Breast epithelium (tissue), 4 donors: Measurements from ENCODE around the gene USHBP1. TPM values are rescaled to one million over a fixed set of nuclear protein-coding genes. Genes with fewer than 3 reads are reported as not detected.
"Not testable (repeated sequence)": the region's sequence is repeated elsewhere in the genome, so short reads cannot be mapped to it uniquely, and the experiment has no call there.

Experiments
- DNase-seq, 2 donors: peaks; one replicate each; pipeline ENCODE4 v3.0.0-alpha.2; 2019; ENCODE audit warnings: low spot score in 2 of 2
- H3K27ac ChIP-seq, 2 donors: fragments of 200-600 bp; sonication (generic) in 1 of 2; one replicate each; pipeline ENCODE4 v1.5.1; 2016 to 2019; ENCODE audit warnings: mild to moderate bottlenecking in 1 of 2
- H3K27me3 ChIP-seq, 2 donors: fragments of 200-600 bp; sonication (generic) in 1 of 2; one replicate each; pipeline versions ENCODE4 v1.5.1 to v1.6.0; 2017 to 2019; ENCODE audit warnings: control low read depth in 1 of 2, mild to moderate bottlenecking in 1 of 2
- H3K36me3 ChIP-seq: fragments of 200-600 bp; one replicate; pipeline ENCODE4 v1.5.1; 2019
- H3K4me1 ChIP-seq, 2 donors: fragments of 200-600 bp; sonication (generic); one replicate each; pipeline ENCODE4 v1.5.1; 2016 to 2019; ENCODE audit warnings: control low read depth in 1 of 2
- H3K4me3 ChIP-seq, 3 donors: fragments of 200-600 bp; sonication (generic); 1 replicate in 2 of 3; 2 replicates in 1 of 3; pipeline ENCODE4 v1.5.1; 2016 to 2019; ENCODE audit warnings: mild to moderate bottlenecking in 3 of 3, moderate library complexity in 2 of 3
- H3K9me3 ChIP-seq, 2 donors: fragments of 200-600 bp; sonication (generic) in 1 of 2; one replicate each; pipeline ENCODE4 v1.5.1; 2016 to 2019; ENCODE audit warnings: control low read depth in 1 of 2
- POLR2A ChIP-seq: fragments of 450-650 bp; IDR thresholded peaks from one replicate; pipeline ENCODE4 v1.6.1; 2016; ENCODE audit warnings: antibody characterized with exemption, mild to moderate bottlenecking, moderate library complexity
- POLR2AphosphoS5 ChIP-seq, 3 donors: sonication (generic); formaldehyde crosslinking; IDR thresholded peaks; one replicate each; pipeline ENCODE4 v1.6.1; 2017; ENCODE audit warnings: antibody characterized with exemption in 3 of 3
- intact Hi-C: fragments of 100-400 bp; cut with DNase I; formaldehyde crosslinking; loops from one replicate; pipeline ENCODE4 v1.15.1; 2023; ENCODE audit warnings: low total_unique reads
- total RNA-seq, 3 donors: library from RNA; depleted of rRNA; stranded (reverse); fragments of >200 nt; gene quantifications; one replicate each; pipeline ENCODE4 v1.1.0, GENCODE V29; 2016
- TF ChIP-seq, protein P1 (sequence below), 3 donors: fragments of 450-650 bp; IDR thresholded peaks; one replicate each; pipeline ENCODE4 v1.5.1; 2016 to 2017; ENCODE audit warnings: antibody characterized with exemption in 3 of 3, mild to moderate bottlenecking in 3 of 3, moderate library complexity in 3 of 3

USHBP1 gene
- total RNA-seq, 3 donors from 2014 or later = 5.8 to 8.8 (median 7.0) TPM

- Histone ChIP-seq H3K9me3 (peaks cover 0 to 5% of the 10 kb centered on the region in 2 donors), H3K36me3 (no peaks in the 10 kb centered on the region), H3K4me1 (peaks cover 0 to 31% of the 10 kb centered on the region in 2 donors), H3K27me3 (no peaks in the 10 kb centered on the region), H3K4me3 (peak overlapping the region; percentile 70 to 81 (median 81)), H3K27ac (peak overlapping the region; percentile 82 to 90)
- no peak for TF ChIP-seq POLR2AphosphoS5 (IDR thresholded peaks at IDR 0.05)
- TF ChIP-seq, protein P1, sequence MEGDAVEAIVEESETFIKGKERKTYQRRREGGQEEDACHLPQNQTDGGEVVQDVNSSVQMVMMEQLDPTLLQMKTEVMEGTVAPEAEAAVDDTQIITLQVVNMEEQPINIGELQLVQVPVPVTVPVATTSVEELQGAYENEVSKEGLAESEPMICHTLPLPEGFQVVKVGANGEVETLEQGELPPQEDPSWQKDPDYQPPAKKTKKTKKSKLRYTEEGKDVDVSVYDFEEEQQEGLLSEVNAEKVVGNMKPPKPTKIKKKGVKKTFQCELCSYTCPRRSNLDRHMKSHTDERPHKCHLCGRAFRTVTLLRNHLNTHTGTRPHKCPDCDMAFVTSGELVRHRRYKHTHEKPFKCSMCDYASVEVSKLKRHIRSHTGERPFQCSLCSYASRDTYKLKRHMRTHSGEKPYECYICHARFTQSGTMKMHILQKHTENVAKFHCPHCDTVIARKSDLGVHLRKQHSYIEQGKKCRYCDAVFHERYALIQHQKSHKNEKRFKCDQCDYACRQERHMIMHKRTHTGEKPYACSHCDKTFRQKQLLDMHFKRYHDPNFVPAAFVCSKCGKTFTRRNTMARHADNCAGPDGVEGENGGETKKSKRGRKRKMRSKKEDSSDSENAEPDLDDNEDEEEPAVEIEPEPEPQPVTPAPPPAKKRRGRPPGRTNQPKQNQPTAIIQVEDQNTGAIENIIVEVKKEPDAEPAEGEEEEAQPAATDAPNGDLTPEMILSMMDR (IDR thresholded peaks at IDR 0.05) = no peak
- no peak for TF ChIP-seq POLR2A
- intact Hi-C loops = loop anchor here (10.0 kb wide), 1 partner anchor 82 kb away; no protein-coding TSS in a partner anchor
- DNase-seq = no peak
Measured at GRCh38 chr19:17302391-17303166, 38.0 kb upstream of the USHBP1 start.

GRCh38 chr19:17300992-17301619, 36.6 kb upstream of the USHBP1 start:
- H3K27me3 ChIP-seq = no peaks in the 10 kb centered on the region
- H3K4me3 ChIP-seq = no peak overlapping the region
- H3K4me1 ChIP-seq = peaks cover 0 to 26% of the 10 kb centered on the region in 2 donors
- no peaks in the 10 kb centered on the region for H3K36me3 ChIP-seq
- peaks cover 0 to 5% of the 10 kb centered on the region in 2 donors for H3K9me3 ChIP-seq
- intact Hi-C loops = loop anchor here (10.0 kb wide), 1 partner anchor 84 kb away; no protein-coding TSS in a partner anchor
- H3K27ac ChIP-seq = no peak overlapping the region
- TF ChIP-seq POLR2A (no peak), POLR2AphosphoS5 (IDR thresholded peaks at IDR 0.05) (no peak)
- TF ChIP-seq, protein P1 (IDR thresholded peaks at IDR 0.05) = no peak
- DNase-seq = no peak

GRCh38 chr19:17296976-17297375, 32.4 kb upstream of the USHBP1 start:
- TF ChIP-seq POLR2AphosphoS5 (IDR thresholded peaks at IDR 0.05) (no peak), POLR2A (no peak)
- TF ChIP-seq, protein P1 (IDR thresholded peaks at IDR 0.05) = no peak
- no peak for DNase-seq
- intact Hi-C loops = no loop called here
- Histone ChIP-seq H3K27ac (no peak overlapping the region), H3K36me3 (no peaks in the 10 kb centered on the region), H3K27me3 (no peaks in the 10 kb centered on the region), H3K9me3 (peaks cover 0 to 5% of the 10 kb centered on the region in 2 donors), H3K4me3 (no peak overlapping the region), H3K4me1 (no peaks in the 10 kb centered on the region)

- Histone ChIP-seq H3K4me3 (no peak overlapping the region), H3K36me3 (no peaks in the 10 kb centered on the region), H3K27me3 (no peaks in the 10 kb centered on the region), H3K9me3 (peaks cover 0 to 5% of the 10 kb centered on the region in 2 donors), H3K4me1 (no peaks in the 10 kb centered on the region), H3K27ac (no peak overlapping the region)
- no peak for TF ChIP-seq POLR2AphosphoS5 (IDR thresholded peaks at IDR 0.05)
- TF ChIP-seq, protein P1 (IDR thresholded peaks at IDR 0.05) = no peak
- TF ChIP-seq POLR2A = no peak
- no peak for DNase-seq
- intact Hi-C loops = no loop called here
Measured at GRCh38 chr19:17296273-17296672, 31.7 kb upstream of the USHBP1 start.

- intact Hi-C loops, H3K27ac ChIP-seq, H3K27me3 ChIP-seq, H3K4me1 ChIP-seq, H3K9me3 ChIP-seq, H3K4me3 ChIP-seq, DNase-seq, H3K36me3 ChIP-seq: not testable (repeated sequence)
Measured at GRCh38 chr19:17295551-17295950, 31.0 kb upstream of the USHBP1 start.
